Coronary artery (tissue), 2 donors: ENCODE measurements around the gene NCKAP1.

Experiments
- DNase-seq: peaks from one replicate; pipeline ENCODE4 v3.0.0-alpha.2; 2017; ENCODE audit warnings: low spot score
- H3K27ac ChIP-seq, 2 donors: fragments of 200-600 bp; sonication (generic); one replicate each; pipeline ENCODE4 v1.5.1; 2016 to 2019
- H3K4me3 ChIP-seq: fragments of 200-600 bp; sonication (generic); 2 replicates; pipeline ENCODE4 v1.5.1; 2016; ENCODE audit warnings: mild to moderate bottlenecking, moderate library complexity
- CTCF ChIP-seq: fragments of 200-600 bp; sonication (generic); IDR thresholded peaks from one replicate; pipeline ENCODE4 v1.5.1; 2019; ENCODE audit warnings: antibody characterized with exemption

NCKAP1 gene

GRCh38 chr2:182980115-182980514, 58.1 kb downstream of the NCKAP1 start:
- no peak overlapping the region for H3K4me3 ChIP-seq
- no peak for TF ChIP-seq CTCF
- DNase-seq = no peak
- no peak overlapping the region for H3K27ac ChIP-seq

- no peak overlapping the region for H3K27ac ChIP-seq
- no peak overlapping the region for H3K4me3 ChIP-seq
- DNase-seq = no peak
- no peak for TF ChIP-seq CTCF
These were observed 60.8 kb downstream of the NCKAP1 start for GRCh38 chr2:182977463-182977862.

- no peak overlapping the region for H3K27ac ChIP-seq
- H3K4me3 ChIP-seq = no peak overlapping the region
- DNase-seq = no peak
- no peak for TF ChIP-seq CTCF
These were observed 64.6 kb downstream of the NCKAP1 start for GRCh38 chr2:182973441-182974352.

GRCh38 chr2:182972548-182972942, 65.7 kb downstream of the NCKAP1 start:
- Histone ChIP-seq H3K27ac (no peak overlapping the region), H3K4me3 (no peak overlapping the region)
- DNase-seq = no peak
- TF ChIP-seq CTCF = no peak

- Histone ChIP-seq H3K27ac (no peak overlapping the region), H3K4me3 (no peak overlapping the region)
- TF ChIP-seq CTCF = no peak
- no peak for DNase-seq
These were observed 66.3 kb downstream of the NCKAP1 start for GRCh38 chr2:182971820-182972547.

- no peak overlapping the region for H3K4me3 ChIP-seq
- no peak for DNase-seq
- no peak for TF ChIP-seq CTCF
- no peak overlapping the region for H3K27ac ChIP-seq
These were observed 67.8 kb downstream of the NCKAP1 start for GRCh38 chr2:182970486-182970885.
